Mesendoderm (in vitro differentiated cells): Measurements from ENCODE around the gene CLCNKA.

Source experiments
- DNase-seq: peaks from one replicate; pipeline ENCODE4 v3.0.0; 2013
- H2AK5ac ChIP-seq: 2 replicates; pipeline ENCODE4 v1.6.1; 2013; ENCODE audit warnings: low read length, inconsistent platforms
- H2BK120ac ChIP-seq: 2 replicates; pipeline ENCODE4 v1.6.1; 2013; ENCODE audit warnings: low read depth, mild to moderate bottlenecking, low read length, moderate library complexity, mixed read lengths
- H2BK15ac ChIP-seq: replicated peaks from 2 replicates; pipeline ENCODE4 v1.6.1; 2013; ENCODE audit warnings: low read depth, mild to moderate bottlenecking, moderate library complexity
- H2BK5ac ChIP-seq: 2 replicates; pipeline ENCODE4 v1.6.1; 2013; ENCODE audit warnings: low read length, inconsistent platforms
- H3K18ac ChIP-seq: 2 replicates; pipeline ENCODE4 v1.6.1; 2013; ENCODE audit warnings: mild to moderate bottlenecking, low read length, mixed read lengths
- H3K23ac ChIP-seq: one replicate; pipeline ENCODE4 v1.6.1; 2013; ENCODE audit warnings: low read length
- H3K27ac ChIP-seq: 2 replicates; pipeline ENCODE4 v1.5.1; 2013; ENCODE audit warnings: low read depth, mild to moderate bottlenecking, inconsistent platforms, low read length, moderate library complexity
- H3K27me3 ChIP-seq: 2 replicates; pipeline ENCODE4 v1.6.1; 2013; ENCODE audit warnings: low read length, control low read depth, mild to moderate bottlenecking, inconsistent platforms; ENCODE audit not compliant: insufficient read depth, poor library complexity
- H3K36me3 ChIP-seq: 2 replicates; pipeline ENCODE4 v1.6.1; 2013; ENCODE audit warnings: low read length, inconsistent platforms; ENCODE audit not compliant: control insufficient read depth, insufficient read depth
- H3K4ac ChIP-seq: one replicate; pipeline ENCODE4 v1.6.1; 2013; ENCODE audit warnings: low read depth, mild to moderate bottlenecking, low read length, moderate library complexity
- H3K4me1 ChIP-seq: 2 replicates; pipeline ENCODE4 v1.6.1; 2013; ENCODE audit warnings: low read depth, low read length, inconsistent platforms; ENCODE audit not compliant: control insufficient read depth
- H3K4me2 ChIP-seq: 2 replicates; pipeline ENCODE4 v1.6.1; 2013; ENCODE audit warnings: low read length
- H3K4me3 ChIP-seq: 2 replicates; pipeline ENCODE4 v1.5.1; 2013; ENCODE audit warnings: mild to moderate bottlenecking, low read length
- H3K56ac ChIP-seq: one replicate; pipeline ENCODE4 v1.6.1; 2013; ENCODE audit warnings: low read length
- H3K79me1 ChIP-seq: 2 replicates; pipeline ENCODE4 v1.6.1; 2013; ENCODE audit warnings: low read length, inconsistent platforms
- H3K79me2 ChIP-seq: 2 replicates; pipeline ENCODE4 v1.6.1; 2013; ENCODE audit warnings: mild to moderate bottlenecking, low read length; ENCODE audit not compliant: control insufficient read depth, insufficient read depth
- H3K9ac ChIP-seq: 2 replicates; pipeline ENCODE4 v1.6.1; 2013; ENCODE audit warnings: low read length, inconsistent platforms
- H4K5ac ChIP-seq: one replicate; pipeline ENCODE4 v1.6.1; 2013; ENCODE audit warnings: low read length
- H4K8ac ChIP-seq: one replicate; pipeline ENCODE4 v1.6.1; 2013; ENCODE audit warnings: low read depth, mild to moderate bottlenecking, control low read depth, low read length, moderate library complexity
- WGBS: extraction: QIAGEN DNeasy Blood & Tissue Kit; methylation state at CpG from one replicate; pipeline ENCODE4 v1.1.7; 2013; ENCODE audit warnings: low lambda C conversion rate, missing lambda C conversion rate; ENCODE audit not compliant: insufficient coverage; ENCODE audit errors: extremely low coverage; 5-methylcytosine and 5-hydroxymethylcytosine counted together

The CLCNKA gene

GRCh38 chr1:16015960-16016901 is 5.6 kb upstream of the CLCNKA start:
- no peaks in the 10 kb centered on the region for H3K79me1 ChIP-seq
- H2BK15ac ChIP-seq = no peak overlapping the region
- H3K9ac ChIP-seq = no peak overlapping the region
- H3K4ac ChIP-seq = no peak overlapping the region
- peaks cover 6% of the 10 kb centered on the region for H3K4me1 ChIP-seq
- DNase-seq = no peak
- H2BK120ac ChIP-seq = no peak overlapping the region
- H3K36me3 ChIP-seq = no peaks in the 10 kb centered on the region
- no peak overlapping the region for H4K8ac ChIP-seq
- no peak overlapping the region for H3K18ac ChIP-seq
- no peaks in the 10 kb centered on the region for H3K27me3 ChIP-seq
- no peak overlapping the region for H3K4me2 ChIP-seq
- H3K56ac ChIP-seq = no peak overlapping the region
- no peak overlapping the region for H3K4me3 ChIP-seq
- H2BK5ac ChIP-seq = no peak overlapping the region
- no peak overlapping the region for H3K23ac ChIP-seq
- no peak overlapping the region for H4K5ac ChIP-seq
- H3K27ac ChIP-seq = no peak overlapping the region
- H3K79me2 ChIP-seq = no peaks in the 10 kb centered on the region
- H2AK5ac ChIP-seq = no peak overlapping the region
- WGBS = no CpG with 5 or more reads among the region's 23 CpGs

GRCh38 chr1:16017076-16017460 is 4.8 kb upstream of the CLCNKA start:
- DNase-seq = no peak
- Histone ChIP-seq H2BK5ac (no peak overlapping the region), H3K56ac (no peak overlapping the region), H3K79me1 (no peaks in the 10 kb centered on the region), H3K27me3 (no peaks in the 10 kb centered on the region), H2BK120ac (no peak overlapping the region), H3K79me2 (no peaks in the 10 kb centered on the region), H3K23ac (no peak overlapping the region), H3K4ac (no peak overlapping the region), H3K4me2 (no peak overlapping the region), H3K4me3 (no peak overlapping the region), H2AK5ac (no peak overlapping the region), H3K18ac (no peak overlapping the region), H4K8ac (no peak overlapping the region), H4K5ac (no peak overlapping the region), H3K9ac (no peak overlapping the region), H3K27ac (no peak overlapping the region), H3K4me1 (peaks cover 6% of the 10 kb centered on the region), H3K36me3 (no peaks in the 10 kb centered on the region), H2BK15ac (no peak overlapping the region)
- no CpG with 5 or more reads among the region's 10 CpGs for WGBS

- Histone ChIP-seq H4K5ac (no peak within 1 kb of the TSS), H3K27me3 (no peaks in the 10 kb centered on the region), H3K79me2 (no peaks in the 10 kb centered on the region), H3K9ac (no peak within 1 kb of the TSS), H3K27ac (no peak within 1 kb of the TSS), H3K79me1 (no peaks in the 10 kb centered on the region), H3K23ac (no peak within 1 kb of the TSS), H3K4me1 (peaks cover 3% of the 10 kb centered on the region), H3K36me3 (no peaks in the 10 kb centered on the region), H2BK120ac (no peak within 1 kb of the TSS), H2BK15ac (no peak within 1 kb of the TSS), H3K18ac (no peak within 1 kb of the TSS), H4K8ac (no peak within 1 kb of the TSS), H2AK5ac (no peak within 1 kb of the TSS), H3K4me3 (no peak within 1 kb of the TSS), H2BK5ac (no peak within 1 kb of the TSS), H3K4me2 (no peak within 1 kb of the TSS), H3K4ac (no peak within 1 kb of the TSS), H3K56ac (peak within 1 kb of the TSS; percentile 54)
- peak; percentile 74 for DNase-seq
- WGBS = no CpG with 5 or more reads among the region's 37 CpGs
These were observed 4.2 kb upstream of the CLCNKA start, which contains the start of gene HSPB7 for GRCh38 chr1:16017461-16018303. TSS of gene HSPB7 (minus strand) at chr1:16018043. CDS start at chr1:16017963, 80 bp downstream.

- Histone ChIP-seq H3K9ac (no peak overlapping the region), H4K8ac (no peak overlapping the region), H3K79me2 (no peaks in the 10 kb centered on the region), H3K27me3 (no peaks in the 10 kb centered on the region), H3K27ac (no peak overlapping the region), H4K5ac (no peak overlapping the region), H2AK5ac (no peak overlapping the region), H3K36me3 (no peaks in the 10 kb centered on the region), H2BK15ac (no peak overlapping the region), H3K4me3 (no peak overlapping the region), H3K23ac (no peak overlapping the region), H2BK5ac (no peak overlapping the region), H3K4me2 (no peak overlapping the region), H3K4ac (no peak overlapping the region), H2BK120ac (no peak overlapping the region), H3K56ac (no peak overlapping the region), H3K4me1 (peaks cover 3% of the 10 kb centered on the region), H3K79me1 (no peaks in the 10 kb centered on the region), H3K18ac (no peak overlapping the region)
- WGBS = no CpG with 5 or more reads among the region's 4 CpGs
- no peak for DNase-seq
These were observed 3.5 kb upstream of the CLCNKA start for GRCh38 chr1:16018308-16018707.

- Histone ChIP-seq H3K27me3 (no peaks in the 10 kb centered on the region), H3K79me2 (no peaks in the 10 kb centered on the region), H2AK5ac (no peak overlapping the region), H3K4me1 (no peaks in the 10 kb centered on the region), H2BK120ac (no peak overlapping the region), H3K79me1 (no peaks in the 10 kb centered on the region), H3K4me3 (no peak overlapping the region), H3K18ac (no peak overlapping the region), H3K27ac (no peak overlapping the region), H4K5ac (no peak overlapping the region), H3K9ac (no peak overlapping the region), H4K8ac (no peak overlapping the region), H3K56ac (no peak overlapping the region), H2BK5ac (no peak overlapping the region), H3K36me3 (no peaks in the 10 kb centered on the region), H3K4me2 (no peak overlapping the region), H2BK15ac (no peak overlapping the region), H3K4ac (no peak overlapping the region), H3K23ac (no peak overlapping the region)
- DNase-seq = no peak
- no CpG with 5 or more reads among the region's 23 CpGs for WGBS
These were observed 2.8 kb upstream of the CLCNKA start for GRCh38 chr1:16018749-16019643.
